NCI-H1417 (cell line): ENCODE measurements around the gene RRN3.
"Not testable (repeated sequence)": the region's sequence is repeated elsewhere in the genome, so short reads cannot be mapped to it uniquely, and the experiment has no call there.

Source experiments
- DNase-seq, 3 experiments: peaks; one replicate each; lab custom pipeline; 2025; lab: John Stamatoyannopoulos, UW

RRN3 gene

DNA sequence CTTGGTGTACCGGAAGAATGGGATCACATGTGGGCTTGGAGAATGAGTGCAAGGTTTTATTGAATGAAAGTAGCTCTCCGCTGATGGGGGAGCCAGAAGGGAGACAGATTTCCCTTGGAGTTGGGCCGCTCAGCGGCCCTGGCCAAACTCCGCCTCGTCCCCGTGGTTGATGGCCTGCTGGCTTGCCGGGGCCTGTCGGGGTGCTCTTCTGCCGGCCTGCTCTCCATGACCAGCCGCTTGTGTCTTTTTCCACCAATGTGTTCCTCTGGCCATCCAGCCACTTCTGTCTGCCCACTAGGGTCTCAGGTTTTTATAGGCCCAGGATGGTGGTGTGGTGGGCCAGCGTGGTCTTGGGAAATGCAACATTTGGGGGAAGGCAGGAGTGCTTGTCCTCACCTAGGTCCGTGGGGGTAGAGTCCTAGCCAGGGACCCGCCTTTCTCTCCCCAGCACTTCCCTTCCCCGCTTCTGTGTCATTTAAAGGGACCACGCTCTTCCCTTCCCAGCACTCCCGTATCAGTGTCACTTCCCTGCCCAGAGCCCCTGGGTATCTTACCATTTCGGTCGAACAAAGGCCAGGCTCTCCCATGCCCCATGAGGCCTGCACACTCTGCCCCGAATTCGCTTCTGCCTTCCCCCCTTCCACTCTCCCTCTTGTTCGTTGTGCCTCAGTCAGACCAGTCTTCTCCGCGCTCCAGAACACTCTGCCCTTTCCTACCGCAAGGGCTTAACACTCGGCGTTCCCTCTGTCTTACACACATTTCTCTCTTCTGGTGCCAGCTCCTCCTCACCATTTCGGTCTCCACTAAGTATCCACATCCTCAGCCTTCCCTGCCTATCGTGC is 66.3 kb downstream of the RRN3 start:
- DNase-seq = not testable (repeated sequence)

DNA sequence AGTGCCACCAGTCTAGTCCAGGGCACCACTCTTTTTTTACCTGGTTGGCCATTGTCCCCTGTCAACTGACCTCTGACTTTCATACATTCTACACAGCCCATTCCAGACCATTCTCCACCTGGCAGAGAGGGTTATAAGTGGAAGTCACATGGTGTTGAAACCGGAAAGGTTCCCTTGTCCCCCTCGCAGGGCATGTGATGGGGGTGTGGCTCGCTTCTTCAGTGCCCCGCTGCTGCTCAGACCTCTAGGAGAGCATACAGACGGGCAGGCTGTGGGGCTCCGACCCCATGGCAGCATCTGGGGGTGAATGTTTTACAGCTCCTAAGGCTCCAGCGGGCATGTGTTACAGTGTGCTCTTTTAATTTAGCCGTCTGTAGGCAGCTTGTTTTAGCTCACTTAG is 67.0 kb downstream of the RRN3 start:
- DNase-seq = not testable (repeated sequence)

DNA sequence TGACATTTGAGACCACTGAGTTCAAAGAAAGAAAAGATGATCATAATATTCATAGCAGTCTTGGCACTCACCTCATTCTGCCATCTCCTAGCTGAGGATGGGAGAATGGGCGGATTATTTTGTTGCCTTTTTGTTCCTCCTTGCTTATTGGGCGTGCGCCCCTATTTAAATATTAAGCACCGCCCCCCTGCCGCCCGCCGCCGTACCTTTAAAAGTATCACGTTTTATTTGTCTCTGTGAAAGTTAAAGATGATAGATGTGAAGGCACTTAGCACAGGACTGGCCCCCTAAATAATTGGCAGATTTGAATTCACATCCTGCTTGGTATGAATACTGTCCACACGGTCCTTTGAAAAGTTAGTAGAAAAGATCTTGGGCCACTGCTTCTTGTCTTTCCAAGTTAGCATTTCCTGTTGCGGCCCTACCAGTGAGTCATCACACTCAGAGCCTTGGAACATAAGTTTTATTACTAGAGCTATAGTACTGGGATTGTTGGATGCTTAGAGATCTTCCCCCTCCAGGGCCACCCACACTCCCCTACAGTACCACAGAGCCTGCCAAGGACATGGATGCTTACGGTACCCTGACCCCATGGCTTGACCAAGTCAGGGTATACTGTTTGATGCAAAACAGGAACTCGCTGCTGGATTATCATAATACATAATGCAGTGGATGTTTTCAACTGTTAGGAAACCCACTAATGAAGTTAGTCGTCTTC is 68.7 kb downstream of the RRN3 start:
- DNase-seq = not testable (repeated sequence)

DNA sequence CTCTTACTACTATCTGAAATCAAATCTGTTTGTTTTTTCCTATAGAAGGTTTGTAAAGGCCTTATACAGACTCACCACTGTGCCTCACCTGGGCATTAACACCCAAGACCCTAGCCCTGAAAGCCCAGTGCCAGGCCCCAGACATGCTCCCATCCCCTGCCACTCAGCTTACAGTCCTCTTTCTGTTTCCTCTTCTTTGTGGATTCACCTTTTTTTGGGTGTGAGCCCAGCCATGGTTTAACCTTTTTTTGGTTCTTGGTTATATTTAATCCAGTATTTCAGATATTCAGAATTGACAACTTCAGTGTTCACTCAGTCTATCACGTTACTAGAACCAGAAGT is 69.2 kb downstream of the RRN3 start:
- DNase-seq = not testable (repeated sequence)

DNA sequence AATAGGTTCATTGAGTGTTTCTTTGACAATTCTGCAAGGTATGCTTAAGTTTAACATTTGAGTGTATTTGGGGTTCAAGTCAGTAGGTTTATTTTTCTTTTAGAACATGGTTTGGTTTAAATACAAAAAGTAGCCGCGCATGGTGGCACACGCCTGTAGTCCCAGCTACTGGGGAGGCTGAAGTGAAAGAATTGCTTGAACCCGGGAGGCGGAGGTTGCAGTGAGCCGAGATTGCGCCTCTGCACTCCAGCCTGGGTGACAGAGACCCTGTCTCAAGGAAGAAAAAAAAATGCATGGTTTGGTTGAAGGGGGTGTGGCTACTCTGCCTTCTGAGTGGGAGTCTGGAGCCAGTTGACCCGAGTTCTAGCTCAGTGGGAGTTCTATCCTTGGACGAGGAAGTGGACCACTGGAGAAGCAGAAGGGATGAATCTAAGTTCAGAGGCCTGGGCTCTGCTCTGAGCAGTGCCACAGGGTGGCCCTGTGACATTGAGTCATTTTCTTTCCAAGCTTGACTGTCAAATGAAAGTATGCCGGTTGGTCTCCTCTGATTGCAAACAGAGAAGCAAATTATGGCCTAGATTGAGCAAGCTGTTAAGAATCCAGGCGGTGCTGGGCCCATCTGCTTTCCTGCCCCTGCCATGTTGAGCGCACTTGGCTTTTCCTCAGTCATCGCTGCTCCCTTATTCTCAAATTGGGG is 70.5 kb downstream of the RRN3 start:
- not testable (repeated sequence) for DNase-seq

DNA sequence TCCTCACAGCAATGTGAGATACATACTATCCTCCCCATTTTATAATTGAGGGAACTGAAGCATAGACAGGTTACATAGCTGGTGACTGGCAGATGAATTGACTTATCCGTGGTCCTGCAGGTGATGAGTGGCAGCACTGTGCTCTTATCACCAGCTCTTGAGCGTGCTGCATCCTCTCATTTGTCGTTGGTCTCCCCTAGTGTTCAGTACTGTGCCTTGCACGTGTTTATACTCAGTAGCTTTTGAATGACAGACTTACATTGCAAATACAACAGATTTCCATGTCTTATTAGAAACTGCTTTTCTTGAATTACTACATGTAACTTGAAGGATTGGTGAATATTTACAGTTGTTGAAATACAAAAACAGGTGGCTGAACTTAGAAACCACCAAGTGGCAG is 71.9 kb downstream of the RRN3 start:
- DNase-seq = peak; percentile 6 to 68 (median 28)

DNA sequence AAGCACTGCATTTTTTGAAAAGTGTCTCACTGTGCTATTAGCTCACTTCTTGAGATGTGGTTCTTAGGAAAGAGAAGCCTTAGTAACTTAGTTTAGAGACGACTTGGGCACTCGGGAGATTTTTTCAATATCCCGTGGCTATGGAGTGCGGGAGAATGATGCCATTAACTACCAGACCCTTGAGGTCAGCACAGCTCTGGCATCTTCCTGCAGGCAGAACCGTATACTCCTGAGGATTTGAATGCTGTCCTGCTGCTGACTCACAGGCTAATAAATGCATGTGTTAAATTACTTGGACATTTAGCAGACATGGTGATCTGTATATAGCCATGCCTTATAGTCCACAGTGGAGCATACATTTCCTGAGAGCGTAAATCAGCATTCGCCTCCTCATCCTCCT is 72.6 kb downstream of the RRN3 start:
- not testable (repeated sequence) for DNase-seq

DNA sequence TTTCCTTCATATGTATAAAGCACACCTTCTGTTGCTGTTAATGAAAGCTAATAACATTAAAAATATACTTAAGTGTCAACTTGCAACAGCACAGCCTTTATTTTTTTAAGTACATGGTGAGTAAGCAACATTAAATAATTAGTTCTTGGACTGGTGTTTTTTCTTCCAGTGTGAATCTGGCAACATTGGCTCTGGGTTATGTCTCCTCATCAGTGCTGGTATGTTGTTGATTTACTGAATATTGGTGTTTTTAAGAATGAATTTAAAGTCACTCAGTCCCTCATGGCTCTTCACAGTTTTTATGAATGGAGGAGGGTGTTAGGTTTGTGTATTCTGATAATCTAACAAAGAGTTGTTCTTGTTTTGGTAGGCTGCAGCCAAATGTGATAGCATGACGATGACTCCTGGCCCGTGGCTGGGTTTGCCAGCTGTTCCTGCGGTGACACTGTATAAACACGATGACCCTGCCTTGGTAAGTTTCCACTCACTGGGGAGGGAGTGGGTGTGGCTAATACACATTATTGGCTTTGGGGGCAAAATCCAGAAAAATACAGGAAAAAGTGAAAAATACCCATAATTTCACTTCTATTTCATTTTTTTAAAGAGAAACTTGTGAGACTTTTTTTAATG is 77.0 kb downstream of the RRN3 start:
- DNase-seq = not testable (repeated sequence)

DNA sequence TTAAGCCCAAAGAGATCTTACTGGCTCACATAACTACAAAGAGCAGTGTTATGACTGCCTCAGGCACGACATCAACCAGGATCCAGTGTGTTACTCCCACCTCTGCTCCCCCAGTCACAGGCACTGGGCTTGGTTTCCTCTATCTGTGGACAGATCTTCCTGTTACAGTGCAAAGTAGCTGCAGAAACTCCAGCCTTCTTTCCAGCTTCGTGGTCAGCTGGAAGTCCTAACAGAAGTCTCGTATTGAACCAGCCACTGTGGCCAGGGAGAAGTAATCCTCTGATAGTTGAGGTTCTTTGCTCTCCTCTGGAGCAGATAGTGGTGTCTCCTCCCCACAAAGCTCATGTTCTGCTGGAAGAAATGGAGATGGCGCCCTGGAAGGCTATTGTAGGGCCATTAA is 77.7 kb downstream of the RRN3 start:
- DNase-seq = not testable (repeated sequence)

DNA sequence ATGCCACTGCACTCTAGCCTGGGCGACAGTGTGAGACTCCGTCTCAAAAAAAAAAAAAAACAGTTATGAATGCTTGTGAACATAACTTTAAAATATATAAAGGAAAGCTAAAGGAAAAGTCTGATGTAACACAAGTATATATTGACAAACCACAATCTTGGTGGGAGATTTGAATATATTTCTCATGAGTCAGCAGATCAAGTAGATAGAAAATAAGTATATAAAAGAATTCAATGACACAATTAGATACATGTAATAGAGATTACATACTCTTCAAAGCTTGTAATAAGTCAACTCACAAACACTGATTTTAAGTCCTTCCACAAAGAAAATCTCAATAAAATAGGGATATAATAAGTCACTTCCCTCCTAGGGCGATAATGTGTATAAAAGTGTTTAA is 78.4 kb downstream of the RRN3 start:
- not testable (repeated sequence) for DNase-seq

DNA sequence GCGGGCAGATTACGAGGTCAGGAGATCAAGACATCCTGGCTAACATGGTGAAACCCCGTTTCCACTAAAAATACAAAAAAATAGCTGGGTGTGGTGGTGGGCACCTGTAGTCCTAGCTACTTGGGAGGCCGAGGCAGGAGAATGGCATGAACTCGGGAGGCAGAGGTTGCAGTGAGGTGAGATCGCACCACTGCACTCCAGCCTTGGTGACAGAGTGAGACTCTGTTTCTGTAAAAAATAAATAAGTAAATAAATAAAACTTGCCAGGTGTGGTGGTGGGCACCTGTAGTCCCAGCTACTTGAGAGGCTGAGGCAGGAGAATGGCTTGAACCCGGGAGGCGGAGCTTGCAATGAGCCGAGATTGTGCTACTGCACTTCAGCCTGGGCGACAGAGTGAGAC is 81.1 kb downstream of the RRN3 start:
- not testable (repeated sequence) for DNase-seq
